Renal cortex interstitium (tissue), 11 donors: ENCODE data around the gene CTNNBL1. TPM values are rescaled to one million over a fixed set of nuclear protein-coding genes. Genes with fewer than 3 reads are reported as not detected.

ENCODE experiments used
- DNase-seq, 11 donors: peaks; one replicate each; pipeline ENCODE4 v3.0.0-alpha.2; 2013; ENCODE audit warnings: low read depth in 9 of 11, low spot score in 4 of 11; ENCODE audit errors: extremely low read depth in 1 of 11
- polyA plus RNA-seq, 3 donors: library from polyadenylated mRNA; unstranded; fragments of 120-200 nt; gene quantifications; one replicate each; pipeline ENCODE4 v1.2.1, GENCODE V29; 2013; ENCODE audit not compliant: insufficient read length in 3 of 3

CTNNBL1 gene
- polyA plus RNA-seq, 3 donors: 47.7 to 51.4 (median 48.2) TPM

DNA sequence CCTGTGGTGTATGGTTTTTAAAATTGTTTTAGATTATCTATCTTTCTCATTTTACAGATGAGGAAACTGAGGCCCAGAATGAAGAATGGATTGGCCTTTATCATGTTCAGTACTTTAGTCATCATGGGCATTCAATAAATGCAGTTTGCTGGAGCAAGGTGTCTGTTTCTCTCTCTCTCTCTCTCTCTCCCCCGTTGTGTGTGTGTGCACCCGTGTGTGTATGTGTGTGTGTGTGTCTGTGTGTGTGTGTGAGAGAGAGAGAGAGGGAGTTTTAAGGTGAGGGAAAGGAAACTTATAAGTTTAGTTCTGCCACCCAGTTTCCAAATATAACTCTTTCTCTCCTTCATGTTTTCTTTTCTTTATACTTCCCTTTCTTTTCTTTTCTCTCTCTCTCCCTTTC is 62.4 kb downstream of the CTNNBL1 start:
- no peak for DNase-seq

- no peak for DNase-seq
Measured at GRCh38 chr20:37757550-37757949, 63.7 kb downstream of the CTNNBL1 start.

- no peak for DNase-seq
Measured at GRCh38 chr20:37758332-37758731, 64.5 kb downstream of the CTNNBL1 start.

GRCh38 chr20:37759052-37759553 is 65.3 kb downstream of the CTNNBL1 start:
- no peak for DNase-seq

- peak in 5 of 11 donors; percentile 7 to 36 (median 16) for DNase-seq
Measured at GRCh38 chr20:37759761-37760209, 66.0 kb downstream of the CTNNBL1 start.

- no peak for DNase-seq
Measured at GRCh38 chr20:37760322-37760721, 66.5 kb downstream of the CTNNBL1 start.

DNA sequence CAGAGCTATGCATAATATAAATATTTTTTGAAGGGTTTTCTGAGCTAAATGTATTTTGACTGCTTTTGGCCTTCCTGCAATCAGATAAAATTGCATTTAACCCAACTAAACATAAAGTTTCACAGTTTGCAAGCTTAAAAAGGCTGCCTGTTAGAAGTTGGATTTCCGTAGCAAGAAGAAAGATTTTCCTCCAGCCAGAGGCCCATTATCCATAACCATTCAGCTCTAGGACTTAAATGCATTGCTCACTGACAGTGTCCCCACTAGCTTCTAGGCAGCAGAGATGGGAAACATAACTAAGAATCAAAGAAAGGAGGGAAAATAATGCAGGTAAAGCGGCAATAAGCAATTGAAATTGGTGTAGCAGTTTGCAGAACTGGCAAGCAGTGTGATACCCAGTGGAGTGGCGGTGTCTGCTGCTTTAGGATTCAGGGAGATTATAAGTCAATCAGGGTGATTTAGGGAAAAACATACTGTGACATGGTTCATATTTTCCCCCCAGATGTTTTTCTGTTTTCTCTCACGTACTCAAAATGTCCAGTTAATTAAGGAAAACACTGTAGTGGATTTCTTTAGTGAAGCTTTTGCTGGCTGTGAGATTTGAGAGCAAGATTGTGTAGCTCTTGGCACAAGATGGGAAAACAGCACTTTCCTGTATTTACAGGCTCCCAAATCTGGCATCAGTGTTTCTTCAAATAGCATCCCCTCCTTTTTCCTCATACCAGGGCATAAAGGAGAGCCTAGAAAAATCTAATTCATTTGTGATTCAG is 69.1 kb downstream of the CTNNBL1 start:
- DNase-seq: no peak

DNA sequence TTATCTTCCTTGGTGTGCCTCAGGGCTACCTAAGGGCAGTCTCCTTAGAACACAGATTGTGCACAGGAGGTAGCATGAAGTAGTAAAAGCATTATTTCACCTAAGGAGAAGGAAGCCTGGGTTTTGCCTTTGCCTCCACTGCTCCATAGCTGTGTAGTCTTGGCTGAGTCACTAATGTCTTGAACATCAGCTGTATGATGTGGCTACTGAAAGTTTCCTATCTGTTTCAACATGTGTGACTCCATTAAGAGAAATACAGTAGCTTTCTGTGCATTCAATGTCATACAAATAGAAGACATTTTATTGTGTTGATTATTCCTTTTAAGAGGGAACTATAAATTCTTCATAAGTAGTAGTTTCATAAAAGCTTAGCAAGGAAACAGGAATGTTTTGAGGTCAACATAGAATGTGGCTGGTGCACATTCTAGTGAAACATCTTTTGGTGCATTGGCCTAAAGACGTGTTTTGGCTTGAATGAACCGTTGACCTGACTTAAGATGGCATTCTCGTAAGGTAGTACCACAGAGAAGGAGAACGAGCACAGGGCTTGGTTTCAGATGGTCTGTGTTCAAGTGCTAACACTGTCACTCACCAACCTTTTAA is 70.6 kb downstream of the CTNNBL1 start:
- DNase-seq: no peak

- no peak for DNase-seq
Measured at GRCh38 chr20:37770908-37771307, 77.1 kb downstream of the CTNNBL1 start.

DNA sequence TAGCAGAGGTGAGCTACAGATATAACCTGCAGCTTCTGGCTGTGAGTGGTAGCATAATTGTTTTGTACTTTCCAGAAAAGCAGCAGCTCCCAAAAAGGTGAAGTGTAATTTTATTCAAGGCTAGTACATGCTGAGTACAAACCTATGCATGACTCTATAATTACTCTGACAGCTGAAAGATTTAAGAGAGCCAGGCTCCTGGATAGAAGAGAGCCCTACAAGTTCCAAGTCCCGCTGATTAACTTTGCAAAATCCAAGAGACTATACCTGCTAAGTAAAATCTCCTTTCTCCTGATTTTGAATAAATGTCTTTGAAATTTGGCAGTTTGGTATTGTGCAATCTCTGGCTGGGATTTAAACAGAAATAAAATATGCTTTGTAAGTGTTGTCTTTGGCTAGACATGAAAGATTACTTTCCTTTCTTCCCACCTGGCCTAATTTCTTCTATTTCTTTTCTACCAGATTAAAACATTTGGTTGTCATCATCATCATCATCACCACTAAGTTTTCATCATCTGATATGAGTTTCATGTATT is 79.5 kb downstream of the CTNNBL1 start:
- no peak for DNase-seq

- no peak for DNase-seq
Measured at GRCh38 chr20:37774156-37774555, 80.3 kb downstream of the CTNNBL1 start.

- no peak for DNase-seq
Measured at GRCh38 chr20:37775200-37775599, 81.4 kb downstream of the CTNNBL1 start.

GRCh38 chr20:37776049-37776448 is 82.2 kb downstream of the CTNNBL1 start:
- no peak for DNase-seq

GRCh38 chr20:37776526-37776925 is 82.7 kb downstream of the CTNNBL1 start:
- no peak for DNase-seq

DNA sequence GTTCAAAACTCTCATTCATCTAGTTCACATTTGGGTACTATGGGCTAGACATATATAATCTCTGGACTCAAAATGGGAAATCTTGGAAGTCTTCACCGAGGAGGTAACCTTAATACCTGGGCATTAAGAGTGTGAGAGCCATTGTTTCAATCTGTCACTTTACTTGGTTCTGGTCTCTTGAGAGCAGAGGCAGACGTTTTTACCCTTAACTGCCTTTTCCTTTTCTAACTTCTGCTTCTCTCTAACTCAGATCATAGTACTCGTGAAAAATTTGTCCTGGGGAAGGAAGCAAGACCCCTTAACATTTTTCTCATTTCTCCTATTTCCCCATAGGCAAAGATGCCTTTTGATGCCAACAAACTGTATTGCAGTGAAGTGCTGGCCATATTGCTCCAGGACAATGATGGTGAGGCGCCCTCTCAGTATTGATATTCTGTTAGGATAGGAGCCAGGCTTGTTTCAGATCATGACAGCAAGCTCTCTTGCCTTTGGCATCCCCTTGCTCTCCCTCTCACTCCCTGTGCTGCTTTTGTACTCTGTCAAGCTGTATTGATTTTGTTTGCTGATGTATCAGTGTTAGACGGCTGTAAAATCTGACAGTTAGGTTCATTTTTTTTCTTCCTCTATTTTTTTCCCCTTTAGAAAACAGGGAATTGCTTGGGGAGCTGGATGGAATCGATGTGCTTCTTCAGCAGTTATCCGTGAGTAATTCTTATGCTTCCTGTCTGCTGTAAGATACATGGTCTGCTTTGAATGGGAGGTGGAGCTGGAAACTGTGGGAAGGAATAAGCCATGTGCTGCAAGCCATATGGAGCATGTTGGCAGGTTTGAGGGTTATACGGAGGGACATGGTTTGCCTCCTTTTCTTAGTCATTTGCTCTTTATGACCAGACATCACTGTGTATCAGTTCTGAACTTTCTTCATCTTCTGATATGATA is 83.5 kb downstream of the CTNNBL1 start:
- DNase-seq: no peak

DNA sequence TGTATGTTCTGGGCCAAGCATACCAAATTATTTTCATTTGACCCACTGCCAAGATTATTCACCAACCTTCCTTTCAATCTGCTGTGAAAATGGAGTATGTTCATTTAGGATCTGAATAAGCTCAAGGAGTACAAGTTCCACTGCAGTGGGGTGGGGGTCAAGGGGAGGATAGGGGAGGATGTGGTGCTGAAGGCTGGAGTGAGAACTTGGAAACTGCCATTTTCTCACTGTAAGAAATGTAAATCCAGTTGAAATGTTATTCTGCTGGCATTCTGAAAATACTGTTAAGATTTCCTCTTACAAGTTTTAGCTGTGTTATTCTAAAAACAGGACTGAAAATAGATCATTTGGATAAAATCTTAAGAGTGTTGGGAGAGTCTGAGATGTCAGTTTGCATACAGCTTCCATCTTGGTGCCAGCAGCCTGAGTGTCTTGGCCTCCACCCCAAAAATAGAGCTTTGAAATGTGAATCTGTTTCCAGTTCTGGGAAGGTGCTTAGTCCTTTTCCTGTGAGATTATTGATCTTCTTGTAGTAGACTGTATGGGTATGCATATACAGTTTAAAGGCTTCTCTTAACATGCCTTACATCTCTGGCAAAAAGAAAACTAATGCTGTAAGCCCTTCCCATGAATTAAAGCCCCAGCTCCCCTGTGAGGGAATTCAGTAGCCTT is 84.3 kb downstream of the CTNNBL1 start:
- DNase-seq: no peak

GRCh38 chr20:37781626-37782025 is 87.8 kb downstream of the CTNNBL1 start:
- no peak for DNase-seq

DNA sequence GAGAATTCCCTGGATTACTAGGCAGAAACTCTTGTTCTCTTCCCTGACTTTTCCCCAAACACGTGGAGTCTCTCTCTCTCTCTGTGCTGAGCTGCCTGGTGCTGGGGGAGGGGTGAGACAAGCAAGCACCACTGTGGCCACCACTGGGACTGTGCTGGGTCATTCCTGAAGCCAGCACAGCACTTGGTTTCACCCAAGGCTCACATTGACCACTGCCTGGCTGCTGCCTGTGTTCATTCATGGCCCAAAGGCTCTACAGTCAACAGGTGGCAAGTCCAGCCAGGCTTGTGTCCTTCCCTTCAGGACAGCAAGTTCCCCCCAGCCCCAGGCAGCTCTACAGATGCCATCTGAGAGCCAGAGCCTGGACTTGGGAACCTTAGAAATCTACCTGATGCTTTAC is 92.2 kb downstream of the CTNNBL1 start:
- no peak for DNase-seq

DNA sequence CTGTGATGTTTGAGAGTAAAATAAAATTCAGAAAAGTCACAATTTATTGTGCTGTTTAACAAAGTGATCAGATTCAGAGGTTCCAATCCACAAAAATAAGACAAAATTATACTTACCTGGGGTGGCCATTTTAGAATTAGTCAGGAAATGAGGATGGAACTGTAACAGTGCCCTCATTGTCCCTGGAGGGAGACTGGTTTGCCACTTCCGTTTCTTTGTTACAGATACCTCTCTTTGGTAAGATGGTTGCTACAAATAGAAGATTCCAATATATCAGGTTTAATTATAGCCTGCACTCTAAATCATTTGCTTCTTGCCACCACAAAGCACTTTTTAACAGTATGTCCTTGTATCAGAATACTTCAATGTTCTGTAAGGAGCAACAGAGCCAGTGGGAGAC is 95.6 kb downstream of the CTNNBL1 start:
- no peak for DNase-seq
